ENCODE measurements around the gene WDR81.
A peak's percentile ranks its signal among the peaks of the same experiment; 100 is the strongest.

Gene WDR81

DNA sequence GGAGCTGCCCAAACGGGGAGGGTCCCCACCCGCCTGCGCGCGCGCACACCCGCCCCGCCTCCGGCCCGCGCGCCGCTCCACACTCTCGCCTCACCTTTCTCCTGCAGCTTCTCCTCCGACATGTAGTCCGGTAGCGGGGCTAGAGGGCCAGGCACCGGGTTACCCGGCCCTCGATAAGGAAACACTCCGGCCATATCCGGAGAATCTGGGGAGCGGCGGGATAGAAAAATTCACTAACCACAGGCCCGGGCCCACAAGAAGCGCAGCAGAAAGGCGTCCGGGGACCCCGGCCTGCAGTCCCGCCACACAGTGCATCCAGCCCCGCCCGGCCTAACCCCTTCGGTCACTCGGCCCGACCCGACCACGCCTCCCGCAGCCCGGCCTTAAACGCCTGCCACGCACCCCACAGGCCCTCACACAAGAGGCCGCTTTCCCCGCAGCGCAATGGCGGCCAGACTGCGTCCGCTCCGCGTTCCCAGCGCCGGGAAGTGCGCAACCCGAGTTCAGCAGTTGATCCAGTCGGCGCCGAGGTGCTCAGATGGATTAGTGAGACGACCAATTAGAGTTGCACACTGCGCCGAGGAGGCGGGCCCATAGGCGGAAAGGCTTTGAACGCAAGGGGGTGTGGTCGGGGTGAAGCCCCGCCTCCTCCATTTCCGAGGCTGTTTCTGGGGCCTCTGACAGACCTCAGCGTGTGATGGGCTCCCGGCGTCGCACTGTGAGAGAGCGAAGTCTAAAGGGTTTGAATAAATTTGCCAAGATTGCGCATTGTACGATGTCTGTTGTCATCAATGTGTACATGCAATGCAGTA, 39.9 kb upstream of the WDR81 start, which contains the start of gene PRPF8 (continued):
- TF ChIP-seq ZNF707 (tag by site-specific recombination; IDR thresholded peaks at IDR 0.05) (no peak), ZNF366 (tag by site-specific recombination; conservative IDR thresholded peaks at IDR 0.05) (no peak), ZNF623 (tag by site-specific recombination; IDR thresholded peaks at IDR 0.05) (no peak), ZNF629 (tag by site-specific recombination; IDR thresholded peaks at IDR 0.05) (peak; percentile 64), HOXA7 (CRISPR knock-in tag; IDR thresholded peaks at IDR 0.05; ENCODE audit: borderline replicate concordance) (no peak), ZBTB8A (tag by site-specific recombination; IDR thresholded peaks at IDR 0.05) (peak; percentile 61), ZNF677 (tag by site-specific recombination; IDR thresholded peaks at IDR 0.05) (no peak), YY2 (tag by site-specific recombination; IDR thresholded peaks at IDR 0.05) (peak; percentile 96), TRIM28 (IDR thresholded peaks at IDR 0.05; ENCODE audit: borderline replicate concordance, low read length) (peak; percentile 64; the same call in 1 of the 2 replicates), TCF7L2 (IDR thresholded peaks at IDR 0.05; ENCODE audit: borderline replicate concordance, low read depth, low read length) (peak; percentile 92), KLF7 (tag by site-specific recombination; IDR thresholded peaks at IDR 0.05; ENCODE audit: borderline replicate concordance) (peak; percentile 49; the same call in 1 of the 2 replicates), ZNF221 (tag by site-specific recombination; IDR thresholded peaks at IDR 0.05; ENCODE audit: borderline replicate concordance) (no peak), ZEB2 (tag by site-specific recombination; IDR thresholded peaks at IDR 0.05) (0 out of 2 replicates have a peak, but pooled peaks have one; percentile 28), ZIC2 (tag by site-specific recombination; IDR thresholded peaks at IDR 0.05) (peak; percentile 93), KLF9 (tag by site-specific recombination; IDR thresholded peaks at IDR 0.05; ENCODE audit: low read depth) (peak; percentile 98), ZNF132 (tag by site-specific recombination; IDR thresholded peaks at IDR 0.05; ENCODE audit: borderline replicate concordance) (no peak), ZFP37 (tag by site-specific recombination; IDR thresholded peaks at IDR 0.05) (peak; percentile 80)
- TF ChIP-seq, protein P1, sequence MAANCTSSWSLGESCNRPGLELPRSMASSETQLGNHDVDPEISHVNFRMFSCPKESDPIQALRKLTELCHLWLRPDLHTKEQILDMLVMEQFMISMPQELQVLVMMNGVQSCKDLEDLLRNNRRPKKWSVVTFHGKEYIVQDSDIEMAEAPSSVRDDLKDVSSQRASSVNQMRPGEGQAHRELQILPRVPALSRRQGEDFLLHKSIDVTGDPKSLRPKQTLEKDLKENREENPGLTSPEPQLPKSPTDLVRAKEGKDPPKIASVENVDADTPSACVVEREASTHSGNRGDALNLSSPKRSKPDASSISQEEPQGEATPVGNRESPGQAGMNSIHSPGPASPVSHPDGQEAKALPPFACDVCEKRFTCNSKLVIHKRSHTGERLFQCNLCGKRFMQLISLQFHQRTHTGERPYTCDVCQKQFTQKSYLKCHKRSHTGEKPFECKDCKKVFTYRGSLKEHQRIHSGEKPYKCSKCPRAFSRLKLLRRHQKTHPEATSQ (tag by site-specific recombination; IDR thresholded peaks at IDR 0.05): 0 out of 2 replicates have a peak, but pooled peaks have one; percentile 40
- TF ChIP-seq, protein P2, sequence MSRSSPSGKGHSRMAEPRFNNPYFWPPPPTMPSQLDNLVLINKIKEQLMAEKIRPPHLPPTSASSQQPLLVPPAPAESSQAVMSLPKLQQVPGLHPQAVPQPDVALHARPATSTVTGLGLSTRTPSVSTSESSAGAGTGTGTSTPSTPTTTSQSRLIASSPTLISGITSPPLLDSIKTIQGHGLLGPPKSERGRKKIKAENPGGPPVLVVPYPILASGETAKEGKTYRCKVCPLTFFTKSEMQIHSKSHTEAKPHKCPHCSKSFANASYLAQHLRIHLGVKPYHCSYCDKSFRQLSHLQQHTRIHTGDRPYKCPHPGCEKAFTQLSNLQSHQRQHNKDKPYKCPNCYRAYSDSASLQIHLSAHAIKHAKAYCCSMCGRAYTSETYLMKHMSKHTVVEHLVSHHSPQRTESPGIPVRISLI (tag by site-specific recombination; IDR thresholded peaks at IDR 0.05): no peak
- TF ChIP-seq, protein P3, sequence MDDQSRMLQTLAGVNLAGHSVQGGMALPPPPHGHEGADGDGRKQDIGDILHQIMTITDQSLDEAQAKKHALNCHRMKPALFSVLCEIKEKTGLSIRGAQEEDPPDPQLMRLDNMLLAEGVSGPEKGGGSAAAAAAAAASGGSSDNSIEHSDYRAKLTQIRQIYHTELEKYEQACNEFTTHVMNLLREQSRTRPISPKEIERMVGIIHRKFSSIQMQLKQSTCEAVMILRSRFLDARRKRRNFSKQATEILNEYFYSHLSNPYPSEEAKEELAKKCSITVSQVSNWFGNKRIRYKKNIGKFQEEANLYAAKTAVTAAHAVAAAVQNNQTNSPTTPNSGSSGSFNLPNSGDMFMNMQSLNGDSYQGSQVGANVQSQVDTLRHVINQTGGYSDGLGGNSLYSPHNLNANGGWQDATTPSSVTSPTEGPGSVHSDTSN (CRISPR knock-in tag; IDR thresholded peaks at IDR 0.05): peak; percentile 67; the same call in 1 of the 2 replicates
- TF ChIP-seq, protein P4, sequence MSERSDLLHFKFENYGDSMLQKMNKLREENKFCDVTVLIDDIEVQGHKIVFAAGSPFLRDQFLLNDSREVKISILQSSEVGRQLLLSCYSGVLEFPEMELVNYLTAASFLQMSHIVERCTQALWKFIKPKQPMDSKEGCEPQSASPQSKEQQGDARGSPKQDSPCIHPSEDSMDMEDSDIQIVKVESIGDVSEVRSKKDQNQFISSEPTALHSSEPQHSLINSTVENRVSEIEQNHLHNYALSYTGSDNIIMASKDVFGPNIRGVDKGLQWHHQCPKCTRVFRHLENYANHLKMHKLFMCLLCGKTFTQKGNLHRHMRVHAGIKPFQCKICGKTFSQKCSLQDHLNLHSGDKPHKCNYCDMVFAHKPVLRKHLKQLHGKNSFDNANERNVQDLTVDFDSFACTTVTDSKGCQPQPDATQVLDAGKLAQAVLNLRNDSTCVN (tag by site-specific recombination; optimal IDR thresholded peaks at IDR 0.05): peak; percentile 79
- TF ChIP-seq, protein P5, sequence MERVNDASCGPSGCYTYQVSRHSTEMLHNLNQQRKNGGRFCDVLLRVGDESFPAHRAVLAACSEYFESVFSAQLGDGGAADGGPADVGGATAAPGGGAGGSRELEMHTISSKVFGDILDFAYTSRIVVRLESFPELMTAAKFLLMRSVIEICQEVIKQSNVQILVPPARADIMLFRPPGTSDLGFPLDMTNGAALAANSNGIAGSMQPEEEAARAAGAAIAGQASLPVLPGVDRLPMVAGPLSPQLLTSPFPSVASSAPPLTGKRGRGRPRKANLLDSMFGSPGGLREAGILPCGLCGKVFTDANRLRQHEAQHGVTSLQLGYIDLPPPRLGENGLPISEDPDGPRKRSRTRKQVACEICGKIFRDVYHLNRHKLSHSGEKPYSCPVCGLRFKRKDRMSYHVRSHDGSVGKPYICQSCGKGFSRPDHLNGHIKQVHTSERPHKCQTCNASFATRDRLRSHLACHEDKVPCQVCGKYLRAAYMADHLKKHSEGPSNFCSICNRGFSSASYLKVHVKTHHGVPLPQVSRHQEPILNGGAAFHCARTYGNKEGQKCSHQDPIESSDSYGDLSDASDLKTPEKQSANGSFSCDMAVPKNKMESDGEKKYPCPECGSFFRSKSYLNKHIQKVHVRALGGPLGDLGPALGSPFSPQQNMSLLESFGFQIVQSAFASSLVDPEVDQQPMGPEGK (tag by site-specific recombination; IDR thresholded peaks at IDR 0.05): peak; percentile 41; the same call in 1 of the 2 replicates
- TF ChIP-seq, protein P6, sequence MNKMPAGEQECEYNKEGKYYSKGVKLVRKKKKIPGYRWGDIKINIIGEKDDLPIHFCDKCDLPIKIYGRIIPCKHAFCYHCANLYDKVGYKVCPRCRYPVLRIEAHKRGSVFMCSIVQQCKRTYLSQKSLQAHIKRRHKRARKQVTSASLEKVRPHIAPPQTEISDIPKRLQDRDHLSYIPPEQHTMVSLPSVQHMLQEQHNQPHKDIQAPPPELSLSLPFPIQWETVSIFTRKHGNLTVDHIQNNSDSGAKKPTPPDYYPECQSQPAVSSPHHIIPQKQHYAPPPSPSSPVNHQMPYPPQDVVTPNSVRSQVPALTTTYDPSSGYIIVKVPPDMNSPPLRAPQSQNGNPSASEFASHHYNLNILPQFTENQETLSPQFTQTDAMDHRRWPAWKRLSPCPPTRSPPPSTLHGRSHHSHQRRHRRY (tag by site-specific recombination; IDR thresholded peaks at IDR 0.05): no peak
- TF ChIP-seq, protein P7, sequence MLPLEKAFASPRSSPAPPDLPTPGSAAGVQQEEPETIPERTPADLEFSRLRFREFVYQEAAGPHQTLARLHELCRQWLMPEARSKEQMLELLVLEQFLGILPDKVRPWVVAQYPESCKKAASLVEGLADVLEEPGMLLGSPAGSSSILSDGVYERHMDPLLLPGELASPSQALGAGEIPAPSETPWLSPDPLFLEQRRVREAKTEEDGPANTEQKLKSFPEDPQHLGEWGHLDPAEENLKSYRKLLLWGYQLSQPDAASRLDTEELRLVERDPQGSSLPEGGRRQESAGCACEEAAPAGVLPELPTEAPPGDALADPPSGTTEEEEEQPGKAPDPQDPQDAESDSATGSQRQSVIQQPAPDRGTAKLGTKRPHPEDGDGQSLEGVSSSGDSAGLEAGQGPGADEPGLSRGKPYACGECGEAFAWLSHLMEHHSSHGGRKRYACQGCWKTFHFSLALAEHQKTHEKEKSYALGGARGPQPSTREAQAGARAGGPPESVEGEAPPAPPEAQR (tag by site-specific recombination; IDR thresholded peaks at IDR 0.05): no peak
- TF ChIP-seq, protein P8, sequence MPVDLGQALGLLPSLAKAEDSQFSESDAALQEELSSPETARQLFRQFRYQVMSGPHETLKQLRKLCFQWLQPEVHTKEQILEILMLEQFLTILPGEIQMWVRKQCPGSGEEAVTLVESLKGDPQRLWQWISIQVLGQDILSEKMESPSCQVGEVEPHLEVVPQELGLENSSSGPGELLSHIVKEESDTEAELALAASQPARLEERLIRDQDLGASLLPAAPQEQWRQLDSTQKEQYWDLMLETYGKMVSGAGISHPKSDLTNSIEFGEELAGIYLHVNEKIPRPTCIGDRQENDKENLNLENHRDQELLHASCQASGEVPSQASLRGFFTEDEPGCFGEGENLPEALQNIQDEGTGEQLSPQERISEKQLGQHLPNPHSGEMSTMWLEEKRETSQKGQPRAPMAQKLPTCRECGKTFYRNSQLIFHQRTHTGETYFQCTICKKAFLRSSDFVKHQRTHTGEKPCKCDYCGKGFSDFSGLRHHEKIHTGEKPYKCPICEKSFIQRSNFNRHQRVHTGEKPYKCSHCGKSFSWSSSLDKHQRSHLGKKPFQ (tag by site-specific recombination; IDR thresholded peaks at IDR 0.05): no peak

Measured in HEK293 (cell line).